ENCODE measurements around the gene FOXO3.

DNA sequence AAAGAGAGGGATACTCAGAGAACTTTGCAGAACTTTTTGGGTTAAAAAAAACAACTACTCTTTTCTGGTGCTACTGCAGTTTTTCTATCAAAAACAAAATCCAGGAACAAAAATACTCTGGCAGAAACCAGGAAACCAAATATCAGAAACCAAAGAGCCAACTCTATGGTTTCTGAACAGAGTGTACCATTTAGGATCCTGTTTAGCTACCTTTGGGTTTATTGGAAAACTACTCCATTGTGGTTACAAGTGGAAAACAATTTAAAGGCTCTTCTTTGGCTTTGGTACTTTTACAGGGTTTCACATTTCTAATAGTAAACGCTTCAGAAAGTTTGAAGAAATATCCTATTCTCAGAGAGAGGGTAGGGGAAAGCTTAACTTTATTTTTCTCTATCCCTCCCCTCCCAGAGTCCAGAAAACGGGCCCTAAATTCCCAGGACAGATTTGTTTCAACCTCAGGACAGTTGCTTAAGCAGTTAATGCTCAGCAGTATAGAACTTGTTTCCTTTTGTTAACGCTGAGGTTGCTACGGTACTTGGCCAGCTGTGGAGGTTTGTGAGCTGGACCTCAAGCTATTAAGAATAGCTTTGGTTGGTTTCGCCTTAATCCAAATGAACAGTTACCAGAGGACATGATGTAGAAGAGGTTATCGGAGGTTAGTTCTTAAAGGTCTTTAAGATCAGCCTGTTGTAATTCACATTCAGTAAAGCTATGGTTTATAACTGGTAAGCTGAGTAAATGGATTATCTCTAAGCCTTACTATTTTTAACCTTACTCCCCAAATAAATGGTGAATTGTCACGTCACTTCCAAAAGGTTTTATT is 47.9 kb downstream of the FOXO3 start:
- TF ChIP-seq, protein P1, sequence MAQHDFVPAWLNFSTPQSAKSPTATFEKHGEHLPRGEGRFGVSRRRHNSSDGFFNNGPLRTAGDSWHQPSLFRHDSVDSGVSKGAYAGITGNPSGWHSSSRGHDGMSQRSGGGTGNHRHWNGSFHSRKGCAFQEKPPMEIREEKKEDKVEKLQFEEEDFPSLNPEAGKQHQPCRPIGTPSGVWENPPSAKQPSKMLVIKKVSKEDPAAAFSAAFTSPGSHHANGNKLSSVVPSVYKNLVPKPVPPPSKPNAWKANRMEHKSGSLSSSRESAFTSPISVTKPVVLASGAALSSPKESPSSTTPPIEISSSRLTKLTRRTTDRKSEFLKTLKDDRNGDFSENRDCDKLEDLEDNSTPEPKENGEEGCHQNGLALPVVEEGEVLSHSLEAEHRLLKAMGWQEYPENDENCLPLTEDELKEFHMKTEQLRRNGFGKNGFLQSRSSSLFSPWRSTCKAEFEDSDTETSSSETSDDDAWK (CRISPR knock-in tag; IDR thresholded peaks at IDR 0.05) = no peak
- TF ChIP-seq SYNCRIP (IDR thresholded peaks at IDR 0.05; ENCODE audit: insufficient read depth, low read depth, low read length) (no peak), TCF12 (IDR thresholded peaks at IDR 0.05) (no peak), TCF12 (CRISPR knock-in tag; IDR thresholded peaks at IDR 0.05) (no peak), YY1 (IDR thresholded peaks at IDR 0.05; ENCODE audit: insufficient read depth, insufficient replicate concordance, low read depth, low read length) (no peak)
